Measurements from ENCODE around the gene DISC1. TPM values are rescaled to one million over a fixed set of nuclear protein-coding genes. Genes with fewer than 3 reads are reported as not detected.

Gene DISC1
- total and polyA plus RNA-seq, 2 donors (not counting 3 experiments of a cell fraction or from before 2014, with no cell fraction given), result 3.3 to 14.7 TPM

GRCh38 chr1:231939118-231939517 lies 312.5 kb downstream of the DISC1 start:
- ChIA-PET CTCF (interaction anchor here (1.2 kb wide), 1 partner anchor 15 kb away, joined by 3 read pairs; no protein-coding TSS in a partner anchor), POLR2A (no interaction called here)
- Histone ChIP-seq H3K79me2 (ENCODE audit: control insufficient read depth, insufficient read depth, low read length) (no peaks in the 10 kb centered on the region), H3K9me1 (replicated peaks; ENCODE audit: control insufficient read depth, extremely low read depth, insufficient read depth, low read length) (no peaks in the 10 kb centered on the region), H3K4me3 (replicated peaks in 1 of 3; ENCODE audit: insufficient read depth in 1 of 3, low read depth in 1 of 3, low read length in 3 of 3) (no peak overlapping the region), H3K4me2 (ENCODE audit: insufficient read depth, low read length) (no peak overlapping the region), H4K20me1 (replicated peaks; ENCODE audit: control insufficient read depth, extremely low read depth, insufficient read depth, low read length) (no peaks in the 10 kb centered on the region), H3K9ac (replicated peaks; ENCODE audit: extremely low read depth, insufficient read depth, low read length) (no peak overlapping the region), H3K27me3 (ENCODE audit: control insufficient read depth in 2 of 2, insufficient read depth in 2 of 2, low read length in 2 of 2) (no peaks in the 10 kb centered on the region), H3K4me1 (ENCODE audit: control insufficient read depth, extremely low read depth, insufficient read depth, low read length) (no peaks in the 10 kb centered on the region), H3K9me3 (replicated peaks; ENCODE audit: control insufficient read depth, insufficient read depth, low read length) (no peaks in the 10 kb centered on the region), H2AFZ (ENCODE audit: low read depth, low read length) (no peak overlapping the region), H3K27ac (ENCODE audit: insufficient read depth, low read depth, low read length) (no peak overlapping the region), H3K36me3 (ENCODE audit: control insufficient read depth in 2 of 2, extremely low read depth in 1 of 2, insufficient read depth in 2 of 2, low read length in 2 of 2) (no peaks in the 10 kb centered on the region)
- FAIRE-seq (no peak), DNase-seq (ENCODE audit: low read depth, low spot score) (no peak)
- dilution Hi-C loops (cut with MboI; ENCODE audit: extremely low pct_ligation_motif_present, low sequenced_read_pairs), result no loop called here
- TF ChIP-seq JUN (IDR thresholded peaks at IDR 0.05; ENCODE audit: borderline replicate concordance, insufficient read depth, insufficient read length, low read depth) (no peak), GATA2 (IDR thresholded peaks at IDR 0.05; ENCODE audit: insufficient read depth, insufficient read length, low read depth, low read length) (no peak), POLR2AphosphoS5 (IDR thresholded peaks at IDR 0.05; ENCODE audit: insufficient read depth, low read depth, low read length) (no peak), EZH2 (IDR thresholded peaks at IDR 0.05; ENCODE audit: borderline replicate concordance, low read depth, low read length, severe bottlenecking) (no peak), POLR2A (IDR thresholded peaks at IDR 0.05; ENCODE audit: low read depth, low read length) (no peak), CTCF (IDR thresholded peaks at IDR 0.05; ENCODE audit: extremely low read depth in 1 of 2, insufficient read depth in 1 of 2, low read depth in 1 of 2, low read length in 2 of 2) (no peak), FOS (IDR thresholded peaks at IDR 0.05; ENCODE audit: borderline replicate concordance, insufficient read depth, low read length) (no peak), MAX (IDR thresholded peaks at IDR 0.05; ENCODE audit: insufficient read depth, insufficient read length) (no peak), MYC (IDR thresholded peaks at IDR 0.05; ENCODE audit: low read depth, low read length) (no peak)
- BruUV-seq (replicated peaks), result no TSS peak
- intact Hi-C loops (cut with micrococcal nuclease), result no loop called here
